ENCODE data around the gene MSH3.
"Not testable (repeated sequence)": the region's sequence is repeated elsewhere in the genome, so short reads cannot be mapped to it uniquely, and the experiment has no call there.

DNA sequence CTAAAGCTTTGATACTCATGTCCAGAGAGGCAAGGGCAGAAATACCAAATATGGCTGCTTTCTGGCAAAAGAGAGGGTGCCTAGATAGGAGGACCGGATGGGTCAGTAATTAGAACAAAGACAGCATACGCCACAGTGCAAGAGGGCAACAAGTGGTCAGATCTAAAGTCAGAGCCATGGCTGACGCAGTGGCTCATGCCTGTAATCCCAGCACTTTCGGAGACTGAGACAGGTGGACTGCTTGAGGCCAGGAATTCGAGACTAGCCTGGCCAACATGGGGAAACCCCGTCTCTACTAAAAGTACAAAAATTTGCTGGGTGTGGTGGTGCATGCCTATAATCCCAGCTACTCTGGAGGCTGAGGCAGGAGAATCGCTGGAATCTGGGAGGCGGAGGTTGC, 129.3 kb downstream of the MSH3 start:
- TF ChIP-seq, protein P1, sequence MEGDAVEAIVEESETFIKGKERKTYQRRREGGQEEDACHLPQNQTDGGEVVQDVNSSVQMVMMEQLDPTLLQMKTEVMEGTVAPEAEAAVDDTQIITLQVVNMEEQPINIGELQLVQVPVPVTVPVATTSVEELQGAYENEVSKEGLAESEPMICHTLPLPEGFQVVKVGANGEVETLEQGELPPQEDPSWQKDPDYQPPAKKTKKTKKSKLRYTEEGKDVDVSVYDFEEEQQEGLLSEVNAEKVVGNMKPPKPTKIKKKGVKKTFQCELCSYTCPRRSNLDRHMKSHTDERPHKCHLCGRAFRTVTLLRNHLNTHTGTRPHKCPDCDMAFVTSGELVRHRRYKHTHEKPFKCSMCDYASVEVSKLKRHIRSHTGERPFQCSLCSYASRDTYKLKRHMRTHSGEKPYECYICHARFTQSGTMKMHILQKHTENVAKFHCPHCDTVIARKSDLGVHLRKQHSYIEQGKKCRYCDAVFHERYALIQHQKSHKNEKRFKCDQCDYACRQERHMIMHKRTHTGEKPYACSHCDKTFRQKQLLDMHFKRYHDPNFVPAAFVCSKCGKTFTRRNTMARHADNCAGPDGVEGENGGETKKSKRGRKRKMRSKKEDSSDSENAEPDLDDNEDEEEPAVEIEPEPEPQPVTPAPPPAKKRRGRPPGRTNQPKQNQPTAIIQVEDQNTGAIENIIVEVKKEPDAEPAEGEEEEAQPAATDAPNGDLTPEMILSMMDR (IDR thresholded peaks at IDR 0.05) = not testable (repeated sequence)
- TF ChIP-seq POLR2A (IDR thresholded peaks at IDR 0.05) = not testable (repeated sequence)
